Measurements from ENCODE around the gene STK31. TPM values are rescaled to one million over a fixed set of nuclear protein-coding genes. Genes with fewer than 3 reads are reported as not detected.
"Not testable (repeated sequence)": the region's sequence is repeated elsewhere in the genome, so short reads cannot be mapped to it uniquely, and the experiment has no call there.

Gene STK31
- total RNA-seq, 1 donor from 2014 or later: 1.6 TPM

DNA sequence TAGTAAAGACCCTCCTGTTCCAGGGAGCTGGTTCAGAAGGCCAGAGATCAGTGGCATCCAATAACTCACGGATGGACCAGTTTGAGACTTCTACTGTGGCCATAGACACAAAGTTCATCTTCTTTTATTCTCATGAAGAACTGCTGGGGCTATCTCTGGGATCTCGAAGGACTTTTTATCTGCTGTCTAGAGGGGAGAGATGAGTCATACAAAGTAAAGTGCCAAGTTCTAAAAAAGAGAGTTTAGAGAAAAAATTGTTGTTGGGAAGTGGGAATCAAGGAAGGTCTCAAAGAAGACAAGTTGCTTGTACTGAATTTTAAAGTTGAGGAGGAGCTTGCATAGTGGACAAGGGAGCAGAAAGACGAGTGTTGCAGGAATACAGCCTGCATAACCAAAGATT is 38.0 kb upstream of the STK31 start:
- intact Hi-C loops (cut with DNase I): no loop called here
- H3K27ac ChIP-seq: no peak overlapping the region
- no peaks in the 10 kb centered on the region for H3K36me3 ChIP-seq
- TF ChIP-seq, protein P1, sequence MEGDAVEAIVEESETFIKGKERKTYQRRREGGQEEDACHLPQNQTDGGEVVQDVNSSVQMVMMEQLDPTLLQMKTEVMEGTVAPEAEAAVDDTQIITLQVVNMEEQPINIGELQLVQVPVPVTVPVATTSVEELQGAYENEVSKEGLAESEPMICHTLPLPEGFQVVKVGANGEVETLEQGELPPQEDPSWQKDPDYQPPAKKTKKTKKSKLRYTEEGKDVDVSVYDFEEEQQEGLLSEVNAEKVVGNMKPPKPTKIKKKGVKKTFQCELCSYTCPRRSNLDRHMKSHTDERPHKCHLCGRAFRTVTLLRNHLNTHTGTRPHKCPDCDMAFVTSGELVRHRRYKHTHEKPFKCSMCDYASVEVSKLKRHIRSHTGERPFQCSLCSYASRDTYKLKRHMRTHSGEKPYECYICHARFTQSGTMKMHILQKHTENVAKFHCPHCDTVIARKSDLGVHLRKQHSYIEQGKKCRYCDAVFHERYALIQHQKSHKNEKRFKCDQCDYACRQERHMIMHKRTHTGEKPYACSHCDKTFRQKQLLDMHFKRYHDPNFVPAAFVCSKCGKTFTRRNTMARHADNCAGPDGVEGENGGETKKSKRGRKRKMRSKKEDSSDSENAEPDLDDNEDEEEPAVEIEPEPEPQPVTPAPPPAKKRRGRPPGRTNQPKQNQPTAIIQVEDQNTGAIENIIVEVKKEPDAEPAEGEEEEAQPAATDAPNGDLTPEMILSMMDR (IDR thresholded peaks at IDR 0.05): no peak
- H3K27me3 ChIP-seq: no peaks in the 10 kb centered on the region
- H3K4me3 ChIP-seq: no peak overlapping the region
- H3K9me3 ChIP-seq: no peaks in the 10 kb centered on the region
- no peaks in the 10 kb centered on the region for H3K4me1 ChIP-seq
- no peak for DNase-seq (ENCODE audit: low spot score in 2 of 2)

DNA sequence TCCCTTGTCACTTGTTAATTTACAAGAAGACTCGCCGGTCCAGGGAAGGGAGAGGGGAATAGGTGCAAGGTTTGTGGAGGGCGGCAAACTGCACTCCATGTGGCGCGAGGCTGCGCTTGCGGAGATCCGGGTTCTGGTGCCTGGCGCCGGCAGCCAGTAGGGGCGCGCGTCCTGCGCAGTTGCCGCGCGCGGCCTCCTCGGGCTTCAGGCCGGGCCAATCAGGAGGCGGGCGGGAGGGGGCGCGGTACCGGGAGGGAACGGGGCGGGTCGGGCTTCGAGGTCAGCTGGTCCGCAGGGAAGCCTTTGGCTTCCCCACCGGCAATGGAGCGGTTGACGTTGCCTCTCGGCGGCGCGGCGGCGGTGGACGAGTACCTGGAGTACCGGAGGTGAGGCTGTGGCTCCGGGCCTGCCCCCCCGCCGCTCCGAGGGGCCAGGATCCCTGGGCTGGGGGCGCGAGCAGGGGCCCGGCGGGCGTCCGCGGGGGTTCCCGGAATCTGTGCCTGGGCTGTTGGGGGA is 30.1 kb upstream of the STK31 start, which contains the start of gene FAM221A:
Gene FAM221A, plus strand, starts transcription at position 302 of the 516 bp plus-strand sequence. Its CDS starts 20 bp downstream, at position 322.
- TF ChIP-seq, protein P1 (IDR thresholded peaks at IDR 0.05): peak; percentile 34 to 88 (median 87)
- H3K4me1 ChIP-seq: peaks cover 0 to 5% of the 10 kb centered on the region in 2 donors
- H3K4me3 ChIP-seq: peak within 1 kb of the TSS; percentile 84 to 95
- H3K36me3 ChIP-seq: no peaks in the 10 kb centered on the region
- peak; percentile 30 to 93 for DNase-seq (ENCODE audit: low spot score in 2 of 2)
- intact Hi-C loops (cut with DNase I): loop anchor here (1.0 to 10.0 kb wide), 3 partner anchors 83 to 495 kb away; partner anchors contain the start of genes CCDC126 and NUP42
- H3K9me3 ChIP-seq: no peaks in the 10 kb centered on the region
- no peaks in the 10 kb centered on the region for H3K27me3 ChIP-seq
- peak within 1 kb of the TSS; percentile 85 to 87 for H3K27ac ChIP-seq

DNA sequence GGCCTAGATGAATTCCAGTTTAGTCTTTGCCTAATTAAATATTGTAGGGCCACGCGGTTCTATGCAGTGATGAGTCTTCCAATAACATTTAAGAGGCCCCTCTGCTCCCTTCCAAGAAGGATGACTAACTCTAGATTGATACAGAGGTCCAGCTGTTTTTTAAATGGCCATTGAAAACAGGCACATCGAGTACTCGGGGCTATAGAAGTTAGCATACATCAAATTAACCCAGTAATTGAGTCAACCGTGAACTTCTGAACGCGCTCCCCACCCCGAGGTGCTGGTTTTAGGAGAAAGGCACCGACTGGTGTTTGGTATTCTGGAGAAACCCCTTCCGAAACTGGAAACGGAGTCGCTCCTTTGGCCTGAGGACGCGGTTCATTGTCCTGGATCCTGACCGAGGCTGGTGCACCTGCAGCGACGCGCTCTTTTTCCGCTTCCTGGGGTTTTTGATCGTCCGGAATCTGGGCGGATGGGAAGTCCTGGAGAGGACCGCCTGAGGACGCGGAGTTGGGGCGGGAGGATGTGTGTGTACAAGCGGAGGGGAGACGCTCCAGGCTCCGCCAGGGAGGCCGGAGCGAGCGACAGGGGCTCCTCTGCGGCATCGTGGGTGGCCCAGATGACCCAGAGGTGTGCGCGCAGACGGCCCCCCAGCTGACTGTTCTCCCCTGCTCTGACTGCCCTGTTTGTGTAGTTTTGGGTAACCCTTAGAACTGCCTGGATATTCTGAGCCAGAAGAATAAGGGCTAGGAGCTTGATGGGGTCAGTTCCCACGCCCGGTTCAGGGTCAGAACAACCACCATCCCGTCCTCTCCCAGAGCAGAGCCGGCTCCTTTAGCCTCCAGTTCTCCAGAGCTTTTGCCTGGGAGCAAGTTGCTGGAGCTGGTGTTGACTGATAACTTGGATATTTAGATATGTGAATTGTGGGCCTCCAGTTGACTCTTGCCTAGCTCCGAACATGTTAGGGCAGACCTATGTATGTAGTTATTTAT is 29.3 kb upstream of the STK31 start:
- peak overlapping the region; percentile 85 to 87 for H3K27ac ChIP-seq
- no peaks in the 10 kb centered on the region for H3K36me3 ChIP-seq
- peak in 1 of 2 donors; percentile 77 for DNase-seq (ENCODE audit: low spot score in 2 of 2)
- no peaks in the 10 kb centered on the region for H3K9me3 ChIP-seq
- TF ChIP-seq, protein P1 (IDR thresholded peaks at IDR 0.05): no peak
- peaks cover 0 to 5% of the 10 kb centered on the region in 2 donors for H3K4me1 ChIP-seq
- intact Hi-C loops (cut with DNase I): loop anchor here (1.0 to 10.0 kb wide), 3 partner anchors 83 to 496 kb away; partner anchors contain the start of genes CCDC126 and NUP42
- H3K27me3 ChIP-seq: no peaks in the 10 kb centered on the region
- peak overlapping the region; percentile 84 to 95 for H3K4me3 ChIP-seq

DNA sequence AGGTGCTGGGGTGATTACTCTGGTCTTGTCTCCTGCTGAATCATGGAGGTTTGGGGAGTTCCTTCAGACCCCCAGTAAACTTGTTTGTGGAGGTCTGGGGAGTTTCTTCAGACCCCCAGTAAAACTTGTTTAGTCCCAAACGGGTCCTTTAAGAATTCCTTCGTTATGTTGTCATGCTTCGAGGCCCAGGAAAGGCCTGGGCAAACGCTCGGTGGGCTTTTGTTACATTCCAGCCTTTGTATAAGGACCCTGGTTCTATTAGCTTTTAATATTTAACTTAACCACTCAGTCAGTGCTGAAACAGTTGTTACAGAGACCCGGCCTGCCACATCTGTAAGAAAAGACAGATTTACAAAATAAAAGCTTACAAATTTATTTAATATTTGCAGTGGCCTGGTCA is 26.0 kb upstream of the STK31 start:
- H3K36me3 ChIP-seq; H3K4me3 ChIP-seq; H3K9me3 ChIP-seq; H3K27me3 ChIP-seq; H3K27ac ChIP-seq; DNase-seq (ENCODE audit: low spot score in 2 of 2); H3K4me1 ChIP-seq: not testable (repeated sequence)
- intact Hi-C loops (cut with DNase I): loop anchor here (10.0 kb wide), 1 partner anchor 499 kb away; the partner anchor contains the start of gene NUP42

DNA sequence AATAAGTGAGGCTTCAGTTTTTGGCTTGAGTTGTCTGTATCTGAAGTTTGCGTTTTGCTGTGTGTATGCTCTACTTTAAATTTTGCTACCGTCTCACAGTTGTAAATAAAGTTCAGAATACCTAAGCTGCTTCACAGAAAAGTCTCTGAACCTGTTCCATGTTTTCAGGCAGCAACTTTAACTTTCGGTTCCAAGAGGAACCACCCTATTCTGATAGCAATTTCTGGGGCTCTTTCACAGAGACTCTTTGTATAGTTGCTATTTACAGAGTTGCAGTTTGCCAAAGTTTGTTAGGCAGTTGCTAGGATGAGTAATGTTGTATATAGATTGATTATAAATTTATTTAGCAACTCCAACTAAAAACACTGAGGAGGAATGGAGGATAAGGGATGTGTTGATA is 24.3 kb upstream of the STK31 start:
- Histone ChIP-seq H3K27me3 (no peaks in the 10 kb centered on the region), H3K4me3 (no peak overlapping the region), H3K36me3 (peaks cover 2 to 13% of the 10 kb centered on the region in 2 donors), H3K27ac (no peak overlapping the region), H3K9me3 (no peaks in the 10 kb centered on the region), H3K4me1 (peaks cover 0 to 5% of the 10 kb centered on the region in 2 donors)
- intact Hi-C loops (cut with DNase I): loop anchor here (10.0 kb wide), 1 partner anchor 501 kb away; the partner anchor contains the start of gene NUP42
- DNase-seq (ENCODE audit: low spot score in 2 of 2): no peak
- TF ChIP-seq, protein P1 (IDR thresholded peaks at IDR 0.05): no peak
